ENCODE measurements around the gene GABBR1.

The GABBR1 gene

GRCh38 chr6:29647927-29648642, 15.1 kb upstream of the GABBR1 start:
- peak; percentile 40 for TF ChIP-seq CTCF (IDR thresholded peaks at IDR 0.05; ENCODE audit: insufficient read depth, low read depth, low read length, missing control alignments)

GRCh38 chr6:29641430-29642148, 8.6 kb upstream of the GABBR1 start:
- no peak for DNase-seq (ENCODE audit: low read depth)
- no peak for TF ChIP-seq CTCF (IDR thresholded peaks at IDR 0.05; ENCODE audit: insufficient read depth, low read depth, low read length, missing control alignments)
- H3K4me3 ChIP-seq (ENCODE audit: low read depth, low read length) = no peak overlapping the region

More at GRCh38 chr6:29647927-29648642, 15.1 kb upstream of the GABBR1 start:
- H3K4me3 ChIP-seq (ENCODE audit: low read depth, low read length) = no peak overlapping the region
- no peak for DNase-seq (ENCODE audit: low read depth)

GRCh38 chr6:29637247-29637646, 4.3 kb upstream of the GABBR1 start:
- DNase-seq (ENCODE audit: low read depth) = no peak
- no peak overlapping the region for H3K4me3 ChIP-seq (ENCODE audit: low read depth, low read length)
- no peak for TF ChIP-seq CTCF (IDR thresholded peaks at IDR 0.05; ENCODE audit: insufficient read depth, low read depth, low read length, missing control alignments)

GRCh38 chr6:29633534-29633905, 537 bp upstream of the GABBR1 start:
- DNase-seq (ENCODE audit: low read depth) = no peak
- TF ChIP-seq CTCF (IDR thresholded peaks at IDR 0.05; ENCODE audit: insufficient read depth, low read depth, low read length, missing control alignments) = no peak
- peak overlapping the region; percentile 70; the same call in 1 of the 2 replicates for H3K4me3 ChIP-seq (ENCODE audit: low read depth, low read length)

- peak overlapping the region; percentile 70 for H3K4me3 ChIP-seq (ENCODE audit: low read depth, low read length)
- no peak for DNase-seq (ENCODE audit: low read depth)
- TF ChIP-seq CTCF (IDR thresholded peaks at IDR 0.05; ENCODE audit: insufficient read depth, low read depth, low read length, missing control alignments) = no peak
Measured at GRCh38 chr6:29631860-29632731, 887 bp downstream of the GABBR1 start.

GRCh38 chr6:29631209-29631810, 1.7 kb downstream of the GABBR1 start:
- no peak for DNase-seq (ENCODE audit: low read depth)
- no peak overlapping the region for H3K4me3 ChIP-seq (ENCODE audit: low read depth, low read length)
- no peak for TF ChIP-seq CTCF (IDR thresholded peaks at IDR 0.05; ENCODE audit: insufficient read depth, low read depth, low read length, missing control alignments)

All from GM12865 (cell line).